Kidney tubule cell (primary cell): Measurements from ENCODE around the gene WNT11.

Source experiments
- DNase-seq: peaks from one replicate; pipeline ENCODE4 v3.0.0-alpha.2; 2018; ENCODE audit warnings: low spot score

WNT11 gene

DNA sequence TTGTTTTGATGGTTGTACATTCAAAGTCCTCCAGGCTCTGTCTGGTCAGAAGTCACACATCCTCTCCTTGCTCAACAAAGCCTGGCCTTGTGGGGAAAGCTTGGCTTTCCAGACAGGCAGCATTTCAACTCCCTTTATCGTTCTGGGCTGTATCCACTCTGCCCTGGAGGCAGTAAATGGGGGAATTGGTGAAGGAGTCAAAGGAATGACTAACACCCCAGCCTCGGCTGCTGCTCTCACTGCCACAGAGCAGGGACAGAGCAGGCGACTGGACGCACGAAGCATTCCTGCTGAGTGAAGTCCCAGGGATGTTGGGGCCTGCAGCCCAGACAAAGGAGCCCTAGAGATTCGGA lies 52.8 kb downstream of the WNT11 start:
- peak; percentile 28 for DNase-seq

- DNase-seq = no peak
These were observed 53.3 kb downstream of the WNT11 start for GRCh38 chr11:76152741-76153570.

GRCh38 chr11:76152086-76152681 lies 54.1 kb downstream of the WNT11 start:
- peak; percentile 81 for DNase-seq

DNA sequence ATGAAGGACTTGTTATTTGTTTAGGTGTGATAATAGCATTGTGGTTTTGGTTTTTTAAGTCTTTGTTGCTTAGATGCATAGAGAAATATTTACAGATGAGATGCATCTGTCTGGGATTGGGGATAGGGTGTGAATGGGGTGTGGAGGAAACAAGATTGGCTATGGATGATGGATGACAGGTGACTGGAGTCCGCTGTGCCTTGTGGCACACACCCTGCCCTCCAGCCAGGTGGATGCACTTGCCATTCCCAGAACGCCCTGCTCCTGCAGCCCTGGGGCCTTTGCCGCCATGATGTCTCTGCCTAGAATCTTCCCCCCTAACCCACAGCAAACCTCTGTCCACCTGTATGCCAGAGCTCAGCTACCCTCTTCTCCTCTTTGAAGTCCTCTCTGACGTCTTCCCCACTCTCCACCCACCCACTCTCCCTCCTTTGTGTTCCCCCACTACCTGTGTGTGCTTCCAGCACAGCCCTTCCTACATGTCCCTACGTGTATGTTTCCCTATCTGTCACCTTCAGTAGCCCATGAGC lies 54.7 kb downstream of the WNT11 start:
- no peak for DNase-seq

DNA sequence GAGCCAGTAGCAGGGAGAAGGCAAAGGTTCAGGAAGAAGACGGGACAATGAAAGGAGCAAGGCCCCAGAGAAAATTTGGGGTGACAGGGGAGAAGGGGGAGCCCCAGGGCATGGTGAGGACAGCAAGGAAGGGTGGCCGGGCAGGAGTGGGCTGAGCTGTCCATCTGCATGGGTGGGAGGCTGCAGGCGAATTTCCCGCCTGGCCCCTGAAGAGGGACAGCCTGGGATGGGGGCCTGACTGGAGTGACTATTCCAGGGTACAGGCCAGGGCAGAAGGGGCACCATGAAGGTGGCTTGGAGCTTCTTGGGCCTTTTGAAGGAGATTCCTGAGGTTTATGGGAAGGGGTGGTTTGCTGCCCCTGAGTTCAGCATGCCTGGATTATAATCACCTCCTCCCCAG lies 56.2 kb downstream of the WNT11 start:
- no peak for DNase-seq

DNA sequence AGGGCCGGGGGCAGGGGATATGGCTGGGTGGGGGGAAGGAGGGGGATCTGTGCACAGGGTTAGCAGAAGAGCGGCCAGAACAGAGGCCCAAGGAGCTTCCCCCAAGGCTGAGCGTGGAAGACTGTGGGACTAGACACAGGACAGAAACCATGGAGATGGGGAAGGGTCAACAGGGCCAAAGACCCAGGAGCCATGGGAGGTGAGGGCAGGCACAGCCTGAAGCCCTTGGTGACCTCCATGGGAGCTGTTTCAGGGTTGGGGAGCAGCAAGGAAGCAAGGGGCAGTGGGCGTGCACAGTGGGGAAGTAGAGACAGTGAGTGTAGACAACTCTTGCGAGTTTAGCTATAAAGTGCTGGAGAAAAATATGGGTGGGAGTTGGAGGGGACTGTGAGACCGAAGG lies 56.6 kb downstream of the WNT11 start:
- no peak for DNase-seq

DNA sequence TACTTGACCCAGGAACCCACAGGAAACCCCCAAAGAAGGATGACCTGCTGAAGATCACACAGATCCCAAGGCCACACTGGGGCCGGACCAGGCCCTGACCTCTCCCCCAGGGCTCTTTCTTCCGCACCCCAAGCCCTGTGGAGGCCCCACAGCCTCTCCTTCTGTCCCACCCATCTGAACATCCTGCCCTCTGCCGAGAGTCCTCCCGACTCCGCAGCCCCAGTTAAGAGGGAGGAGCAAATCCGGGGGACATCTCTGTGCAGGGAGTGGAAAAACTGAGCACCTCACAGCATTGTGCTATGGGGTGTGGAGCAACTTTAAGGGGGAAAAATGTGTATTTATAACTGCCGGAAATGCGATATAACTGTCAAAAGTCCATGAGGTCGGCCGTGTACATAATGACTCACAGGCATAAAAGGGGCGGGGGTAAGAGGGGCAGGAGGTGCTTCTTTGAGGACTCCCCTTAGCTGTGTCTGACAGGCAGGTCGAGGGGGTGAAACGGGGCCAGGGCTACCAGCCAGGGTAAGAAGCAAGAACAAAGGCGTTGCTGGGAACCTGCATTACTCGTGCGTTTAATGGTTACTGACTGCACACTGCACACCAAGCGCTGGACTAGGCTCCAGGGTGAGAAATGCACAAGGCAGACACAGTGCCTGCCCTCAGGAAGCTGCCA lies 57.2 kb downstream of the WNT11 start:
- no peak for DNase-seq

DNA sequence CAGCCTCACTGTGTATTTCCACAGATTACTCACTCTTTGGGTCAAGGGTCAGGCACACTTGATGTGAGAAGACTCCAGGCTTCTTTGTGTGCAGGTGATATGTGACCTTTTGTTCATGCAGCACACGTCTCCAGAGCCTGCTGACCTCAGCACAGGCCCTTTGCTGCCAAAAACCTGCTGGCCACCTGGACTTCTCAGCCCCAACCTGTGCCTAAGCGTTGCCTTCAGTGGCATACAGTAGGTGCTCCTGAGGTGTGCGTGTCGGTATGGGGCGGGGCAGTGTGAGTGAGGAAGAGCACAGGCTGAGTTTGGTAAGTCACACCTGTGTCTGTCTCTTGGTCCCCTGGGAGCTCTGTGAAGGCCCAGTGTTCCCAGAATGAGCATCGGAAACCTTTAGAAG lies 58.1 kb downstream of the WNT11 start:
- no peak for DNase-seq

GRCh38 chr11:76147106-76147740 lies 59.1 kb downstream of the WNT11 start:
- DNase-seq = no peak

DNA sequence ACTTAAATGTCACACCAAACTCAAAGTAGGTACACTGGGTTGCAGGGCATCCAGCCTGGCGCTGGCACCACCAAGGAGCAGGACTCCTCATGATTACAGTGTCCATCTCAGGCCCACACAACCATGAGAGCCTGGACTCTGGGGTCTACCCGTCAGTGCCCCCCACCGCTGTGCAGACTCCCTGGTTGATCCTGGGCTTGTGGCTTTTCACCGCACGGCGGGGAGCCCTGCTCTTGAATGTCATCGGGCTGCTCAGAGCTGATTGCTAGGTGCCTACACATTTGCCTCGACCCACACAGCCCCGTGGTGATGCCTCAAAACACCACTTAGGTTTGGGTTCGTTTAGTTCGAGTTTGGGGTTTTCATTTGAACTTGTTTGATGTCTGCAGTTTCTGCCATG lies 63.0 kb downstream of the WNT11 start:
- no peak for DNase-seq

GRCh38 chr11:76141901-76142588 lies 64.3 kb downstream of the WNT11 start:
- no peak for DNase-seq

DNA sequence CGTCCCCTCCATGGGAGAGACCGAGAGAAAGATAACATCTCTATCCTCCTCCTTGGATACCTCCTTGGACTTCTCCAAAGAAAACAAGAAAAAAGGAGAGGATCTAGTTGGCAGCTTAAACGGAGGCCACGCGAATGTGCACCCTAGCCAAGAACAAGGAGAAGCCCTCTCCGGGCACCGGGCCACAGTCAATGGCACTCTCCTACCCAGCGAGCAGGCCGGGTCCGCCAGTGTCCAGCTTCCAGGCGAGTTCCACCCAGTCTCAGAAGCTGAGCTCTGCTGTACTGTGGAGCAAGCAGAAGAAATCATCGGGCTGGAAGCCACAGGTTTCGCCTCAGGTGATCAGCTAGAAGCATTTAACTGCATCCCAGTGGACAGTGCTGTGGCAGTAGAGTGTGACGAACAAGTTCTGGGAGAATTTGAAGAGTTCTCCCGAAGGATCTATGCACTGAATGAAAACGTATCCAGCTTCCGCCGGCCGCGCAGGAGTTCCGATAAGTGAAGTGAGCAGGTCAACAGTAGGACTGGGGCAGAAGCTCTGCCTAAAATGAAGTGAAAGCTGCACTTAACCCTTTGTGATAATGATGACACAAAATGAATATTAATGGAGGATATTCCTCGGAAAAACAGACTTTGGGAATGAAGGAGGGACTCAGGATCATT lies 65.3 kb downstream of the WNT11 start:
- no peak for DNase-seq

DNA sequence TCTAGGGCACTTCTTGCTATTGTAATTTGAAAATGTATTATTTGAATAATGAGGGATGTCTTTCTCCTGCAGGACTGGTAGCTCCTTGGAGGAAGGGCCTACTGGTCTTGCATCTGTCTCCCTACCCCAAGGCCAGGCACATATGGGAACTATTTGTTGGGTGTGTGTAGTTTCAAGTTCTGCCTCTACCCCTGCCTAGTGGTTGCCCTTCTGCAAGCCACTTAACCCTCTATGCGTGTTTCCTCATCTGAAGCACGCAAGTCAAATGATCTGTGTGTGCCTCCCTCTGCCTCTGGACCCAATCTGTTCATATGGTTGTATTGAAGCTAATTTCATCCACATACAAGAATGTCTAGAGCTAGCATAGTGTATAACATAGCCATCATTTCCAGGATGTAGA lies 67.0 kb downstream of the WNT11 start:
- DNase-seq = no peak
